ENCODE measurements around the gene PAPLN. TPM values are rescaled to one million over a fixed set of nuclear protein-coding genes. Genes with fewer than 3 reads are reported as not detected.

The PAPLN gene
- polyA plus RNA-seq, 1 donor from 2014 or later, result 0.55 TPM

DNA sequence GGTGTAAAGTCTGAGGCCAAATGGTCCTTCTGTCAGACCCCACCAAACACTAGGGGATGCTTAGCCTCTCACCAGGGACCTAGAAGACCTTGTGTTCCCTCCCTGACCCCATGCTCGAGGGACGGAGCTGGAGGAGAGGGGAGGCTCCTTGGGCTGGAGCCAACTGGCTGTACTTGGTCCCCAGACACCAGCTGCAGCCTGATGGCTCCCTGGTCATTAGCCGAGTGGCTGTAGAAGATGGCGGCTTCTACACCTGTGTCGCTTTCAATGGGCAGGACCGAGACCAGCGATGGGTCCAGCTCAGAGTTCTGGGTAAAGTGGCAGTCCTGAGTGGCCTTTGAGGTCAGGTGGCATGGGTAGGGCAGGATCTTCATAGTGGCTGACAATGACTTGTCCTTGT is 29.0 kb downstream of the PAPLN start:
- Mint-ChIP-seq H3K9me3 (no peaks in the 10 kb centered on the region), H3K4me3 (no peak overlapping the region), H3K27ac (no peak overlapping the region), H3K4me1 (peaks cover 7 to 15% (median 8%) of the 10 kb centered on the region in 3 donors), H3K36me3 (peaks cover 3% of the 10 kb centered on the region), H3K27me3 (peaks cover 6% of the 10 kb centered on the region)

DNA sequence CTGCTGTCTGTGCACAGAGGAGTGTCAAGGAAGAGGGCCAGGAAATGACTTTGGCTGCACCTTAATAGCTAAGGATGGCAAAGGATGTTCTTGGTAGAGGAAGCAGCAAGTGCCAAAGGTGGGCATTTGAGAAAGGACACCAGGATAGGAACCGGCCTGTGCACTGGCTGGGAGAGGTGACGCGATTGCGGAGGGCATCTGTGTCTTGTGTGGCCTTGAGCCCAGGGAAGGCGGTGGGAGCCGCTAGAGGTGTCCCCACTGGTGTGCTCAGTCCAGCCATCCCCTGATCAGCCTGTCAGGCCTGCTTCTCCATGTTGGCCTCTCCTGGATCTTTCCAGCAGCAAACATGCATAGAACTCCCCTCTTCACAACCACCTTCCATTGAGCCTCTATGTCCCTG is 30.2 kb downstream of the PAPLN start:
- Mint-ChIP-seq H3K36me3 (peaks cover 3% of the 10 kb centered on the region), H3K9me3 (no peaks in the 10 kb centered on the region), H3K4me3 (no peak overlapping the region), H3K27me3 (peaks cover 6% of the 10 kb centered on the region), H3K4me1 (peaks cover 7 to 15% (median 8%) of the 10 kb centered on the region in 3 donors), H3K27ac (no peak overlapping the region)

DNA sequence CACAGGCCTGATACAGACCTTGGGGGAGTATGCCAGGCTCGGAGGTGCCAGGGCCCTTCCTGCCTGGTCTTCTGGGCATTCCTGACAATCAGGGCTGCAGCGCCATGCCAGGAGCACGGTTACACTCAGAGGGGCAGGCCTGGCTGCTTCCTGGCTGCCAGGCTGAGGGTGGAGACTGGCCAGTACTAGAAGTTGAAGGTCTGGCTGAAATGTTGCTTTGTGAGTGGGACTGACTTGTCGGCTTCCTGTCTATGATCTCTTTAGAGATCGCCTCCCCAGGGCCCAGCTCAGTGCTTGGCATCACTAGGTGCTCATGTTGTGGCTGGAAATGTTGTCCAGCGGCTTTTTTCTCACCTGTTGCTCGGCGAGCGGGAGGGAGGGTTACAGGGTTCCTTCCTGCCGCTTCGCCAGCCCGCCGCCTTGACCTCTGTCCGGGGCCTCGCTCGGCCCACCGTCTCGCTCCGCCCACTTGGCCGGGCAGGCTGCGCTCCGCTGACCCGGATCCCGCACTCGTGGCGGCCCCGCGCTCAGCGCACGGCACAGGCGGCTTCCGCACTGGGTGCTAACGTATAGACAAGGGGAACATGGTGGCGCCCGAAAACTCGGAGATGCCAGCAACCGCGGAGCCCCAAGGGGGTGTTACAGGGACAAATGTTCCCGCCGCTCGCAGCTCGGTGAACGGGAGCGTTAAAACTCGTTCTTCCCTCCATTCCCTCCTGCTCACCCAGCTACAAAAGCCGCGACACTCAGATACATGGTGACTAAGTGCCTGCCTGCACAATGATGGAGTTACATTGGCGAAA is 32.6 kb downstream of the PAPLN start:
- H3K36me3 Mint-ChIP-seq, result peaks cover 3% of the 10 kb centered on the region
- peaks cover 7 to 15% (median 8%) of the 10 kb centered on the region in 3 donors for H3K4me1 Mint-ChIP-seq
- peak overlapping the region; percentile 57 to 70 (median 67) for H3K27ac Mint-ChIP-seq
- peaks cover 2% of the 10 kb centered on the region for H3K27me3 Mint-ChIP-seq
- H3K9me3 Mint-ChIP-seq, result no peaks in the 10 kb centered on the region
- peak overlapping the region; percentile 76 to 89 (median 78) for H3K4me3 Mint-ChIP-seq

DNA sequence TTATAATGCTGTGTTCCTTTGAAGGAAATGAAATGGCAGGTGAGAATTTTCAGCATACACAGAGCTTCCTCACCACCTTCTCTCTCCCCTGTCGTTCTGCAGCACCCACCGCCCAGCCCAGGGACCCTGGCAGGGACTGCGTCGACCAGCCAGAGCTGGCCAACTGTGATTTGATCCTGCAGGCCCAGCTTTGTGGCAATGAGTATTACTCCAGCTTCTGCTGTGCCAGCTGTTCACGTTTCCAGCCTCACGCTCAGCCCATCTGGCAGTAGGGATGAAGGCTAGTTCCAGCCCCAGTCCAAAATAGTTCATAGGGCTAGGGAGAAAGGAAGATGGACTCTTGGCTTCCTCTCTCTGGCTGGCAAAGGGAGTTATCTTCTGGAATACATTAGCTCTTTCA is 35.1 kb downstream of the PAPLN start:
- Mint-ChIP-seq H3K27me3 (peaks cover 2% of the 10 kb centered on the region), H3K4me3 (no peak overlapping the region)

DNA sequence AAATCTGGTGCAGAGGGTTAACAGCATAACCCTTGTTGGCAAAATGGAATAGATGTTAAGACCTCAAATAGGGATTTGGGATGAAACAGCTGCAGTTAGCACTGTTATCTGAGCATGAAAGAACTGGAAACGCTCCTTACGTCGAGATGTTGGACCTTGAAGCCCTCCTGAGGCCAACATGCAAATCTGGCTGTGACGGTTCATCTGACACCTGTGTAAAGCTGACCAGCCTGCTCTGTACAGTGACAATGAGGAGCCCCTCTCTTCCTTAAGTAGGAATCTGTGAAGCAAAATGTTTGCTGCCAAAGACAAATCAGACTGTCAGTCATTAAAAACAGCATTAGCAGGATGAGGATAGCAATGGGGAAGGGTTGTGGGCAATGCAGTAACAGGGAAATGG is 36.5 kb downstream of the PAPLN start:
- peaks cover 2% of the 10 kb centered on the region for H3K27me3 Mint-ChIP-seq
- H3K27ac Mint-ChIP-seq, result peak overlapping the region in 2 of 3 donors; percentile 50 to 59

More for the DNA sequence above, 35.1 kb downstream of the PAPLN start:
- Mint-ChIP-seq H3K27ac (peak overlapping the region in 1 of 3 donors; percentile 2), H3K4me1 (peaks cover 7 to 15% (median 8%) of the 10 kb centered on the region in 3 donors), H3K9me3 (no peaks in the 10 kb centered on the region), H3K36me3 (peaks cover 5% of the 10 kb centered on the region)

DNA sequence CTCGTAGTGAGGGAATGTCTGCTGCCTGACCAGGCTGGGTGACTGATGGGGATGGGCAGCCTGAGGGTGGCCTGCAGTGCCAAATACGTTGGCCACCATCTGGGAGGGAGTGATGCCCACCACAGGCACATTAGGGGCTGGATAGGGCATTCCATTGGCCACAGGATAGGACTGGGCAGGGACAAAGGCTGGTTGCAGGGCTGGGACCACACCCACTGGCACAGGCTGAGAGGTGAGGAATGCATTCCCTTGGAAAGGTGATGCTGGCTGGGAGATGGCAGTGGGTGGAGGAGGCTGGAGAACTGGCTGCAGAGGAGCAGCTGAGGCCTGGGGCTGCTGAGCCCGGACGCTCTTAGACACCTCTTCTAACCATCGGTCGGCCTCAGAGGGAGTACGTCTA is 39.5 kb downstream of the PAPLN start:
- peaks cover 6% of the 10 kb centered on the region for H3K36me3 Mint-ChIP-seq
- H3K4me1 Mint-ChIP-seq, result no peaks in the 10 kb centered on the region
- peak overlapping the region in 1 of 3 donors; percentile 39 for H3K27ac Mint-ChIP-seq
- H3K27me3 Mint-ChIP-seq, result no peaks in the 10 kb centered on the region
- no peaks in the 10 kb centered on the region for H3K9me3 Mint-ChIP-seq
- H3K4me3 Mint-ChIP-seq, result no peak overlapping the region

More for the DNA sequence above, 36.5 kb downstream of the PAPLN start:
- Mint-ChIP-seq H3K9me3 (no peaks in the 10 kb centered on the region), H3K4me1 (peaks cover 7 to 15% (median 8%) of the 10 kb centered on the region in 3 donors), H3K36me3 (peaks cover 2% of the 10 kb centered on the region), H3K4me3 (no peak overlapping the region)

DNA sequence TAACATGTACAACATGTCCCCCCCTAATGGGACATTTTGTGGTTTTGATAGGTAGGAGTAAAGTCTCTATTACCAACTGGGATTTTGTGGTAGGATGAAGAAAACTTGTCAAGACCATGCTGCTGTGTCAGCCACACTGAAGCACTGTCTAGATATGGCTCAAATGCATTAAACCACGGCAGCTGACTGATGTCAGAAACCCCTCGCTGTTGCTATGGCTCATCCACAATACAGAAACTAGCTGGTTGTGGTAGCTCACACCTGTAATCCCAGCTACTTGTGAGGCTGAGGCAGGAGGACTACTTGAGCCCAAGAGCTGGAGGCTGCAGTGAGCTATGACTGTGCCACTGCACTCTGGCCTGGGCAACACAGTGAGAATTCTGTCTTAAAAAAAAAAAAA is 40.1 kb downstream of the PAPLN start:
- H3K27me3 Mint-ChIP-seq, result no peaks in the 10 kb centered on the region
- no peak overlapping the region for H3K4me3 Mint-ChIP-seq
- peaks cover 6% of the 10 kb centered on the region for H3K36me3 Mint-ChIP-seq
- H3K27ac Mint-ChIP-seq, result no peak overlapping the region
- no peaks in the 10 kb centered on the region for H3K9me3 Mint-ChIP-seq
- H3K4me1 Mint-ChIP-seq, result no peaks in the 10 kb centered on the region

DNA sequence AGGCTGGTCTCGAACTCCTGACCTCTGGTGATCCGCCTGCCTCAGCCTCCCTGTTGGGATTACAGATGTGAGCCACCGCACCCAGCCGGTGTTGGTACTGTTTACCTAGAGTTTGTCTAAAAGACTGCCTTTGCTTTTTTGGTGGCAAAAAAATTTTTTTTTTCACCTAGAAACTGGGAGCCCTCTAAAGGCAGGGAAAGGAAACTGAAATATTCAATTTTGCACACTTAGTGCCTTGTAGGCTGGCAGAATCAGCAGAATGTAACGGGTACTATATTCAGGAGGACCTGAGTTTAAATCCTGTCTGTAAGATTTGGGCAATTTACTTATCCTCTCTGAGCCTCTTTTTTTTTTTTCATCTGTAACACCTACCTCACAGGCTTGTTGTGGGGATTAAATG is 43.6 kb downstream of the PAPLN start:
- H3K9me3 Mint-ChIP-seq, result no peaks in the 10 kb centered on the region
- no peak overlapping the region for H3K4me3 Mint-ChIP-seq
- no peak overlapping the region for H3K27ac Mint-ChIP-seq
- H3K27me3 Mint-ChIP-seq, result no peaks in the 10 kb centered on the region
- H3K36me3 Mint-ChIP-seq, result peaks cover 8% of the 10 kb centered on the region
- no peaks in the 10 kb centered on the region for H3K4me1 Mint-ChIP-seq

DNA sequence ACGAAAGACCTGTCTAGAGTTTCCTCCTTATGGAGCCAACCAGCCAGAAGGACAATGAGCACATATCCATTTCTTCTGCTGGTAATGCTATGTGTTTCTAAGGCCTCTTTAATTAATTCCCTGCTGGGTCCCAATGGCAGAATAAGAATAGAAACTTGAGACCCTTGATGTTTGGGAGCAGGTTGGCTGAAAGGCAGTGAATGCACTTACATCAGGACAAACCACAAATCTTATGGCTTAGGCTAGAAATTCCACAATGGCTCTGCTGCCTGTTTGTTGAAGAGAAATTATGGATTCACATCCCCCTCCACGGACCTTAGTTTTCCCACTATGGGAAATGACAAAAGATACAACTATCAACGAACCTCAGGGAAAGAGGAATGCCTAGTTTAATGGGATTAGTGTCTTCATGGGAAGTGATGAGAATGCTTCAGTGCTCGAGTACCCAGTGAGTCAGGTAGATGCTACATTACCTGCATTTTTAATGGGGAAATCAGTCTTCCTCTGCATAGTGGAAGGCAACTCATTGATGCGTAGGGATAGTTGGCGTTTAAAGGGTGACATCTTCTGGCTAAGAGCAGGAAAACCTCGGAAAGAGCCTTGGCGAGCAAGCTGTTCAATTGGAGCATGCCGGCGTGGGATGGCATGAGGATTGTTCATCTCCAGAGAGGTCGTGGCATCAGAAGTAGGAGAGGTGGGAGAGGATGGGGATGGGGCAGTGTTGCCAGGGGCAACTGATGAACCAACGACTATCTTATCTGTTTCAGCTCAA is 46.5 kb downstream of the PAPLN start:
- Mint-ChIP-seq H3K27ac (no peak overlapping the region), H3K36me3 (peaks cover 6% of the 10 kb centered on the region), H3K27me3 (no peaks in the 10 kb centered on the region), H3K4me1 (no peaks in the 10 kb centered on the region), H3K9me3 (no peaks in the 10 kb centered on the region), H3K4me3 (no peak overlapping the region)

DNA sequence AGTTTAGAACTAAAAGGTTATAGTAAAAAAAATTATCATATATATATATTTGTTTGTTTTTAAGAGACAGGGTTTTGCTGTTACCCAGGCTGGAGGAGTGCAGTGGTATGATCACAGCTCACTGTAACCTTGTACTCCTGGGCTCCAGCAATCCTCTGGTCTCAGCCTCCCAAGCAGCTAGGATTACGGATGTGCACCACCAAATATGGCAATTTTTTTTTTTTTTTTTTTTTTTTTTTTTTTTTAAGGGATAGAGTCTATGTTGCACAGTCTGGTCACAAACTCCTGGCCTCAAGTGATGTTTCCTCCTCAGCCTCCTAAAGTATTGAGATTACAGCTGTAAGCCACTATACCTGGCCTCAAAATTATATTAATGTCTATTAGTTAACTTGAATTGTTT is 48.7 kb downstream of the PAPLN start:
- no peak overlapping the region for H3K27ac Mint-ChIP-seq
- no peaks in the 10 kb centered on the region for H3K9me3 Mint-ChIP-seq
- peaks cover 0 to 1% (median 0%) of the 10 kb centered on the region in 3 donors for H3K4me1 Mint-ChIP-seq
- no peaks in the 10 kb centered on the region for H3K27me3 Mint-ChIP-seq
- H3K36me3 Mint-ChIP-seq, result peaks cover 2% of the 10 kb centered on the region
- no peak overlapping the region for H3K4me3 Mint-ChIP-seq

DNA sequence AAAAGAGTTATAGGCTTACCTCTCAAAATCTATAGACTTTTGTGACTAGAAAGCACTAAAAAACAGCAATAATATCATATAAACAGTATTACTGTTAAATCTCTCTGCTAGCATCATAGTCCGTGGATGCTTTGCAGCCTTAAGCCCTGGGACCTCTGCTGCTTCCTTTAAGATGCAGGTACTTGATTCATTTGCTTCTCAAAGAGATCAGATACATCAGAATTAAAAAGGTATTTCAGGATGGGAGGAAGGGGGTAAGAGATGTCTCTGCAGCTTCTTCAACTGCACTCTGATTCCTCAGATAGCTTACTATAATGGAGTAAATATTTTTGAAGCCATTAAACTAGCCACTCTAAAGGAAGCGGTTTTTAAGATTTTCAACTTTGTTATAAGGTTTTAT is 49.3 kb downstream of the PAPLN start:
- Mint-ChIP-seq H3K9me3 (no peaks in the 10 kb centered on the region), H3K27ac (no peak overlapping the region), H3K36me3 (peaks cover 2% of the 10 kb centered on the region), H3K4me1 (peaks cover 0 to 1% (median 0%) of the 10 kb centered on the region in 3 donors), H3K4me3 (no peak overlapping the region), H3K27me3 (no peaks in the 10 kb centered on the region)

DNA sequence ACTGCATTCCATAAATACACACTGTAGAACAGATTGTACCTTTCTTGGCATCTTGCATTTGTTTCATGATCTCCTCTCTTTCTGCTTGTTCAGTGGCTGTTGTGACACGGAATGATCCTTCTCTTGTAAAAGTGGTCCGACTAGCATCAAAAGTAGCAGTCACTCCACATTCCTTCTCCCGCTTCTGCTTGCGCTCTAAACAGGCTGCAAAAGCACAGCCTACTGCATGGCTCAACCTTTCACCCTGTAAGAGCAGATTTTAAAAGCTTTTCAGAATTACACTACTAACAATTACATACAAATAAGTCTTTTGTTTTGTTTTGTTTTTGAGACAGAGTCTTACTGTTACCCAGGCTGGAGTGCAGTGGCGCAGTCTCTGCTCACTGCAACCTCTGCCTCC is 49.8 kb downstream of the PAPLN start:
- Mint-ChIP-seq H3K27ac (no peak overlapping the region), H3K9me3 (no peaks in the 10 kb centered on the region), H3K27me3 (no peaks in the 10 kb centered on the region), H3K4me3 (no peak overlapping the region), H3K36me3 (peaks cover 2% of the 10 kb centered on the region), H3K4me1 (peaks cover 0 to 1% (median 0%) of the 10 kb centered on the region in 3 donors)

DNA sequence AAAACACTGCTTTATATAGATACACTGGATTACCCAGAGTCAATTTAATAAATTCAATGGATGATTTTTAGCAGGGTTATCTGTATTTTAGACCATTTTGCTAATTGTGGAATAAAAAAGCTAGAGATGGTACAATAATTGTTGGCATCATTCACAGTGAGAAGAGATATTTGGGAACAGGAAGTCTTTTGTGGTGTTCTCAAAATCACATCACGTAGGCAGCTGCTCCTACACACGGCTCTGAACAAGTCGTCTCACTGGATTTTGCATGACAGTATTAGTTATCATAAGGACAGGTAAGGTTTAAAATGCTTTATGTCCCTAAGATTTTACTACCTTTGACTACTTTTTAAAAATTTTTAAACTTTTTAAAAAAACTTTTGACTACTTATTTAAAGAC is 52.0 kb downstream of the PAPLN start:
- Mint-ChIP-seq H3K27me3 (no peaks in the 10 kb centered on the region), H3K27ac (peak overlapping the region in 1 of 3 donors; percentile 3), H3K9me3 (no peaks in the 10 kb centered on the region), H3K36me3 (peaks cover 4% of the 10 kb centered on the region), H3K4me1 (peaks cover 0 to 1% (median 1%) of the 10 kb centered on the region in 3 donors), H3K4me3 (no peak overlapping the region)

DNA sequence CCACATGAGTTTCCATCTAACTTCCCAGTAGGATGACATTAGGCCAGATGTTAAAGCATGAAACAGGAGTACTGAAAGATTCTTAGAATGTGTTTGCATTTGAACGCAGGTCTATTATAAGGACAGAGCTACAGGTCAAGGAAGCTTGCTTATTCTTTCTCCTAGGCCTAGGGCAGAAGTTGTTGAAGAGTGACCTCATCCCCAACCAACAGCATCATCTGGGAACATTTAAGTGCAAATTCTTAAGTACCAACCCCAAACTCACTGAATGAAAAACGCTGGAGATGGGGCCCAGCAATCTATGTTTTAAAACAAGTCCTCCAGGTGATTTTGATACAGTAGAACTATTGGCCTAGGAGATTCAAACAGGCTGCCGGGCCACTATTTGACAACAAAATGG is 52.4 kb downstream of the PAPLN start:
- Mint-ChIP-seq H3K27ac (no peak overlapping the region), H3K36me3 (peaks cover 2% of the 10 kb centered on the region)

DNA sequence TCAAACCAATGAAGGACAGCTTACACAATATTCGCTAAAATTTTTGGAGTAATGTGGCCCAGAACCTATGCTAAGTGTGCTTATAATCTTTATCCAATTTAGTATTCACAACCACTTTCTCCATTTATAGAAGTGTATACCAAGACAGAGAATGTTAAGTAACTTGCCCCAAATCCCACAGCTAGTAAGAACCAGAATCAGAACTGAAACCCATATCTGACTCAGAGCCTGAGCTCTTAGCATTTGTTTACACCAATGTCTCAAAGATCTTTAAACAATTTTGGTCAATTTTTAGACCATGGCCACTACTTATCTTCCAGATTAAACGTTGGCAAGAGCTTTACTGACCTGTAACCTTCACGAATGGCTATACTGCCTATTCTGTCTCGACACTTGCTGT is 53.0 kb downstream of the PAPLN start:
- Mint-ChIP-seq H3K4me1 (peaks cover 3 to 4% (median 3%) of the 10 kb centered on the region in 3 donors), H3K27ac (no peak overlapping the region), H3K9me3 (no peaks in the 10 kb centered on the region), H3K27me3 (no peaks in the 10 kb centered on the region), H3K36me3 (peaks cover 4% of the 10 kb centered on the region), H3K4me3 (no peak overlapping the region)

More for the DNA sequence above, 52.4 kb downstream of the PAPLN start:
- H3K9me3 Mint-ChIP-seq, result no peaks in the 10 kb centered on the region
- H3K4me1 Mint-ChIP-seq, result peaks cover 0 to 1% (median 1%) of the 10 kb centered on the region in 3 donors
- no peaks in the 10 kb centered on the region for H3K27me3 Mint-ChIP-seq
- no peak overlapping the region for H3K4me3 Mint-ChIP-seq

Data from IgD-negative memory B cell (primary cell).